Measurements from ENCODE around the gene GTF2F1. TPM values are rescaled to one million over a fixed set of nuclear protein-coding genes. Genes with fewer than 3 reads are reported as not detected.
"Not testable (repeated sequence)": the region's sequence is repeated elsewhere in the genome, so short reads cannot be mapped to it uniquely, and the experiment has no call there.

The GTF2F1 gene
- total and polyA plus RNA-seq, 5 experiments from 2014 or later = 16.3 to 64.8 (median 30.1) TPM

DNA sequence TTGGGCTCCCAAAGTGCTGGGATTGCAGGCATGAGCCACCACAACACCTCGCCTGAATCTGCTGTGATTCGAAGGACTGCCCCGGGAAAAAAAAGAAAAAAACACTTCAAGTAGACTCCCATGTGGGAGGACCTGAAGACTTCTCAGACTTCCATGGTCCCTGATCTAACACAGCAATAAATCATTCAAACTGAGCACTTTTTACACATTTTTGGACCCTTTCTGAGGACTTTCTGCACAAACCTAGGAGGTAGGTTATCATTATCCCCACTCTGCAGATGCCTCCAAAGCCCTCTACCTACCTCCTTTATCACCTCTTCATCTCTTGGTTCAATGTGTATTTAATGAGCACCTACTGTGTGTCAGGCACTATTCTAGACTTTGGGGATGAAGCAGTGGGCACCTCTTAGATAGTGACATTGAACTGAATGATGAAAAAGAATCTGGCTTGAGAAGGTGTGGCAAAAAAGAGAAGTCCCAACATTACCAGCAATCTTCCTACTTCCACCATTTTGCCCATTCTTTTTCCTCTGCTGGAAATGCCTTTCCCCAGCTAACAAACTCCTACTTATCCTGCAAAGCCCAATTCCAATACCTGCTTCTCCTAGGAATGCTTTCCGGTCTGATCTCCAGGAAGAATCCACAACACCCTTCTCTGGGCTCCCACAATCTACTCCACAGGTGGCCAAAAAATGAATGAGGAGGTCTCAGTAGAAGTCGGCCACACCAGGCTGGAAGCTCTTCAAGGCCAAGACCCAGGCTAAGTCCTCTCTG is 33.2 kb downstream of the GTF2F1 start:
- Mint-ChIP-seq H3K27ac (peak overlapping the region in 3 of 10 donors; percentile 10 to 24 (median 19)), H3K9me3 (no peaks in the 10 kb centered on the region), H3K4me1 (peaks cover 16 to 30% (median 22%) of the 10 kb centered on the region in 4 donors), H3K36me3 (peaks cover 0 to 29% (median 0%) of the 10 kb centered on the region in 3 donors), H3K27me3 (no peaks in the 10 kb centered on the region), H3K4me3 (peak overlapping the region in 5 of 10 donors; percentile 33 to 54 (median 44))
- ATAC-seq (no peak), DNase-seq (no peak)
- POLR2A ChIA-PET = interaction anchor here (0.6 to 5.2 kb wide), 3 partner anchors 13 to 504 kb away, joined by 4 to 83 read pairs (median 21); partner anchors contain the start of genes ALKBH7 and GTF2F1

DNA sequence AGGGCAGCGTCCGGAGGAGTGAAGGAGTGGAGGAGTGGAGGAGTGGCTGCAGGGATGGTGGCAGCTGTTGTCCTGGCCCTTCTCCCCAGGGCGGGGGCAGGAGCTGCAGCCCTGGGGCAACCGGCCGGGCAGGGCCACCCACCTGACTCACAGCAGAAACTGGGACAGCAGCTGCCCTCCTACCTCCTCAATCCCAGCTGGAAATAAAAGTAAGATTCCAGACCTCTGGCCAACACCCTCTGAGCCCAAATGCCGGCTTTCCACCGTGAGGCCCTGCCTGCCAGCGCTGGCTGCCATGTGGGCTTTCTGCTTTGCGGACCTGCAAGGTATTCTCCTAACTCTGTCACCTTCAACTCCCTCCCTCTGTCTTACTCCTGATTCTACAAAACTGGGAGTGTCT is 35.0 kb downstream of the GTF2F1 start:
- Mint-ChIP-seq H3K9me3 (no peaks in the 10 kb centered on the region), H3K27me3 (no peaks in the 10 kb centered on the region), H3K27ac (peak overlapping the region in 1 of 10 donors; percentile 56), H3K36me3 (peaks cover 0 to 19% (median 0%) of the 10 kb centered on the region in 3 donors), H3K4me3 (no peak overlapping the region), H3K4me1 (peaks cover 13 to 20% (median 16%) of the 10 kb centered on the region in 4 donors)
- DNase-seq (no peak), ATAC-seq (no peak)
- POLR2A ChIA-PET = interaction anchor here (0.7 kb wide), 1 partner anchor 372 kb away, joined by 3 read pairs; no protein-coding TSS in a partner anchor

DNA sequence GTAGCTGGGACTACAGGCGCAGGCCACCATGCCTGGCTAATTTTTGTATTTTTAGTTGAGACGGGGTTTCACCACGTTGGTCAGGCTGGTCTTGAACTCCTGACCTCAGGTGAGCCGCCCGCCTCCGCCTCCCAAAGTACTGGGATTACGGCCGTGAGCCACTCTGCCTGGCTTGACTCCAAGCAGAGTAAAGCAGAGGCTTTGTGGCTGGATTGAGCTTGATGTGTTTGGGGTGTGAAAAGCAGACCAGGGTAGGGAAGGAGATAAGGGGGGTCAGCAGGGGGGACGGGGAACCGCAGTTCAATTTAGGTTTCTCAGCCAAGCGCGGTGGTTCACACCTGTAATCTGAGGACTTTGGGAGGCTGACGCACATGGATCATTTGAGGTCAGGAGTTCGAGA is 35.8 kb downstream of the GTF2F1 start:
- POLR2A ChIA-PET = interaction anchor here (0.6 kb wide), 1 partner anchor 641 kb away, joined by 6 read pairs; no protein-coding TSS in a partner anchor
- DNase-seq (no peak), ATAC-seq (no peak)
- no peaks in the 10 kb centered on the region for H3K9me3 Mint-ChIP-seq
- H3K27ac Mint-ChIP-seq = no peak overlapping the region
- H3K36me3 Mint-ChIP-seq = peaks cover 0 to 22% (median 7%) of the 10 kb centered on the region in 3 donors
- H3K27me3 Mint-ChIP-seq = no peaks in the 10 kb centered on the region
- H3K4me1 Mint-ChIP-seq = peaks cover 5 to 12% (median 9%) of the 10 kb centered on the region in 4 donors
- no peak overlapping the region for H3K4me3 Mint-ChIP-seq

DNA sequence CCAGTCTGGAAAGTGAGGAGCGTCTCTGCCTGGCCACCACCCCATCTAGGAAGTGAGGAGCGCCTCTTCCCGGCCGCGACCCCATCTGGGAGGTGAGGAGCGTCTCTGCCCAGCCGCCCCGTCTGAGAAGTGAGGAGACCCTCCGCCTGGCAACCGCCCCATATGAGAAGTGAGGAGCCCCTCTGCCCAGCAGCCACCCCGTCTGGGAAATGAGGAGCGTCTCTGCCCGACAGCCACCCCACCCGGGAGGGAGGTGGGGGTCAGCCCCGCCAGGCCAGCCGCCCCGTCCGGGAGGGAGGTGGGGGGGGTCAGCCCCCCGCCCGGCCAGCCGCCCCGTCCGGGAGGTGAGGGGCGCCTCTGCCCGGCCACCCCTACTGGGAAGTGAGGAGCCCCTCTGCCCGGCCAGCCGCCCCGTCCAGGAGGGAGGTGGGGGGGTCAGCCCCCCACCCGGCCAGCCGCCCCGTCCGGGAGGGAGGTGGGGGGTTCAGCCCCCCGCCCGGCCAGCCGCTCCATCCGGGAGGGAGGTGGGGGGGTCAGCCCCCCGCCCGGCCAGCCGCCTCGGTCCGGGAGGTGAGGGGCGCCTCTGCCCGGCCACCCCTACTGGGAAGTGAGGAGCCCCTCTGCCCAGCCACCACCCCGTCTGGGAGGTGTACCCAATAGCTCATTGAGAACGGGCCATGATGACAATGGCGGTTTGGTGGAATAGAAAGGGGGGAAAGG is 37.5 kb downstream of the GTF2F1 start:
- H3K4me3 Mint-ChIP-seq, POLR2A ChIA-PET: not testable (repeated sequence)

DNA sequence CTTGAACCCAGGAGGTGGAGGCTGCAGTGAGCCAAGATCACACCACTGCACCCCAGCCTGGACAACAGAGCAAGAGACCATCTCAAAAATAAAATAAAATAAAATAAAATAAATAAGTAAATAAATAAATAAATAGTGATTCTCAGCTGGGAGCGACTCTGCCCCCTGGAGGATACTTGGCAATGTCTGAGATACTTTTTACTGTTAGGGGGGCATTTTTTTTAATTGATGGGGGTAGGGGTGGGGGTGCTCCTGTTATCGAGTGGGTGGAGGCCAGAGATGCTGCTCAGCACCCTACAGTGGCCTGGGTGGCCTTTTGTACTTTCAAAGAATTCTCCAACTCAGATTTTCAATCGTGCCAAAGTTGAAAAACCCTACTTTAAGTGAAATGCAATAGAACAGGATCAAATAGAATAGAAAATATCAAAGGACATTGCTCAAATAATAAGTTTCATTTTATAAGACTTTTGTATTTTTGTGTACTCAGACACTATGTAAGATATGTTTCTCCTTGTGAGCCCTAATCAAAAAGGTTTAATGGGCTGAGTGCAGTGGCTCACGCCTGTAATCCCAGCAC is 38.8 kb downstream of the GTF2F1 start:
- no peak overlapping the region for H3K4me3 Mint-ChIP-seq
- peaks cover 0 to 42% (median 15%) of the 10 kb centered on the region in 3 donors for H3K36me3 Mint-ChIP-seq
- POLR2A ChIA-PET = interaction anchor here (0.6 kb wide), 1 partner anchor 8 kb away, joined by 3 read pairs; no protein-coding TSS in a partner anchor
- H3K27me3 Mint-ChIP-seq = no peaks in the 10 kb centered on the region
- no peak overlapping the region for H3K27ac Mint-ChIP-seq
- ATAC-seq = no peak
- no peak for DNase-seq
- H3K9me3 Mint-ChIP-seq = no peaks in the 10 kb centered on the region
- H3K4me1 Mint-ChIP-seq = peaks cover 0 to 4% (median 1%) of the 10 kb centered on the region in 4 donors

More for the DNA sequence above, 37.5 kb downstream of the GTF2F1 start:
- not testable (repeated sequence) for ATAC-seq, H3K9me3 Mint-ChIP-seq, H3K4me1 Mint-ChIP-seq, DNase-seq, H3K27me3 Mint-ChIP-seq, H3K27ac Mint-ChIP-seq
- H3K36me3 Mint-ChIP-seq = peaks cover 0 to 35% (median 11%) of the 10 kb centered on the region in 3 donors

DNA sequence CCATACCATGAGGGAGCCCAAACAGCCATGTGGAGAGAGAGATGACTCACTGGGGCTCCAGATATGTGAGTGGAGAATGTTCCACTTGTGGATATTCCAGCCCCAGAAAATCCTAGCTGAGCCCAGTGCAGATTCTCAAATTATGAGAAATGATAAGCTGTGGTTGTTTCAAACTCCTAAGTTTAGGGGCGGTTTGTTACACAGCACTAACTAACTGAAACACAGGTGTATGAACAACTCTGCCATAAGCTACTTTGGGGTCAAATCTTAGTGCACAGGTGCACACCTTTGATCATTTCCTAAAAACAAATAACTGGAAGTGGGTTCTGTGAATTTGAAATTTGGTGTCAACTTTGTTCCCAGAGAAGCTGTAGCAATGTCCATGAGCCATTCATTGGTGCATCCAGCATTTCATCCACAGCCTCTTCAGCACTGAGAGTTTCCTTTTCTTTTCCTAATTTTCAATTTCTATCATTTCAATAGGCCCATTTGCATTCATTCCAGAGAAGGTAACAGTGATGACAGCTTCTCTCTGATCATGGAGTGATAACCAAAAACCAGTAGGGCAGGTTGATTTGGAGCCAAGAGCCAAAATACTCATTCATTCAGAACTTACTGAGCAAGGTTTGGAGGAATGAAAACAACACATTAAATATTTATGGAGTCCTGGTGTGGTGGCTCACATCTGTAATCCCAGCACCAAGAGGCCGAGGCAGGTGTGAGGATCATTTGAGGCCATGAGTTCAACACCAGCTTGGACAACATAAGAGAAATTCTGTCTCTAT is 40.4 kb downstream of the GTF2F1 start:
- H3K9me3 Mint-ChIP-seq = no peaks in the 10 kb centered on the region
- peak overlapping the region in 2 of 10 donors; percentile 3 to 21 for H3K27ac Mint-ChIP-seq
- POLR2A ChIA-PET = no interaction called here
- peaks cover 0 to 55% (median 17%) of the 10 kb centered on the region in 3 donors for H3K36me3 Mint-ChIP-seq
- no peaks in the 10 kb centered on the region for H3K27me3 Mint-ChIP-seq
- ATAC-seq (no peak), DNase-seq (no peak)
- H3K4me3 Mint-ChIP-seq = no peak overlapping the region
- peaks cover 0 to 8% (median 1%) of the 10 kb centered on the region in 4 donors for H3K4me1 Mint-ChIP-seq

DNA sequence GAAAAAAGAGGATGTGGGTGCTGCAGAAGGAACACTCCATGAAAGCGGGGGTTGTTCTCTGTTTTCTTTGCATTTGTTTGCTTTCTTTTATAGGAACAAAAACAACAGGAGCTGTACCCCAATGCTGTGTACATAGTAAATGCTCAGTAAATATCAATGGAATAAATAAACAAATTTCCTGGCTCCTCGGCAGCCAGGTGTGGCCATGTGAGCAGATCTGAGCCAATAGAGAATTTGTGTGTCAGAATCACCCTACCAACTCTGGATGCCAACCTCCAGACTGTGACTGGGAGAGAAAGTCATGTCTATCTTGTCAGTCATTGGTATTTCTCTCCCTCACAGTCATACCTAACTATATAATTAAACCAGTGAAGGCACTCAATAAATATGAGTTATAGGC is 42.3 kb downstream of the GTF2F1 start:
- ATAC-seq = no peak
- no peak overlapping the region for H3K27ac Mint-ChIP-seq
- H3K4me3 Mint-ChIP-seq = no peak overlapping the region
- peaks cover 0 to 62% (median 21%) of the 10 kb centered on the region in 3 donors for H3K36me3 Mint-ChIP-seq
- POLR2A ChIA-PET = no interaction called here
- no peak for DNase-seq
- peaks cover 0 to 8% (median 1%) of the 10 kb centered on the region in 4 donors for H3K4me1 Mint-ChIP-seq
- H3K27me3 Mint-ChIP-seq = no peaks in the 10 kb centered on the region
- H3K9me3 Mint-ChIP-seq = no peaks in the 10 kb centered on the region

DNA sequence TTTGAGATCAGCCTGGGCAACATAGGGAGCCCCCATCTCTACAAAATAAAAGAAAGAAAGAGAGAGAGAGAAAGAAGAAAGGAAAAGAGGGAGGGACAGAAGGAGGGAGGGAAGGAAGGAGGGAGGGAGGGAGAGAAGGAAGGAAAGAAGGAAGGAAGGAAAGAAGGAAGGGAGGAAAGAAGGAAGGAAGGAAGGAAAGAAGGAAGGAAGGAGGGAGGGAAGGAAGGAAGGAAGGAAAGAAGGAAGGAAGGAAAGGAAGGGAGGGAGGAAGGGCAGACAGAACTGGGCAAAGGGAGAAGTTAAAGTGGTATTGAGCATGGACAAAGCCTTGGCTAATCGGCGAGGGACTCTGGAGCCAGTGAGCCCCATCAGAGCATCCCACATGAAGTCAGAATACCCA is 43.7 kb downstream of the GTF2F1 start:
- H3K9me3 Mint-ChIP-seq, ATAC-seq, H3K4me3 Mint-ChIP-seq, H3K4me1 Mint-ChIP-seq, POLR2A ChIA-PET, DNase-seq, H3K27me3 Mint-ChIP-seq: not testable (repeated sequence)
- peak overlapping the region in 2 of 10 donors; percentile 22 to 82 for H3K27ac Mint-ChIP-seq
- H3K36me3 Mint-ChIP-seq = peaks cover 0 to 68% (median 21%) of the 10 kb centered on the region in 3 donors

DNA sequence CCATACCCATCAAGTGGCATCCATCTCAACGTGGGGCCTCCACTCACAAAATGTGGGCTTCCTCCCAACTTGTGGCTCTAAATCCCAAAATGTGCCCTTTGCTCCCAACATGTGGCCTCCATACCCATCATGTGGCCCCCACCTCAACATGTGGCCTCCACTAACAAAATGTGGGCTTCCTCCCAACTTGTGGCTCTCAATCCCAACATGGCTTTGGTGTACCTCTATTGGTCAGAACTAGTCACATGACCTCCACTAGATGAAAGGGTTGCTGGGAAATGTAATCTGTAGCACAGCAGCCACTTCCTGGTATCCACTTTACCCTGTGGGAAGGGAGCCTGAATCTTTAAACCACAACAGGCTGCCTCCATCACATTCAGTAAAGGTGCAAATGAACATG is 49.5 kb downstream of the GTF2F1 start:
- POLR2A ChIA-PET = no interaction called here

DNA sequence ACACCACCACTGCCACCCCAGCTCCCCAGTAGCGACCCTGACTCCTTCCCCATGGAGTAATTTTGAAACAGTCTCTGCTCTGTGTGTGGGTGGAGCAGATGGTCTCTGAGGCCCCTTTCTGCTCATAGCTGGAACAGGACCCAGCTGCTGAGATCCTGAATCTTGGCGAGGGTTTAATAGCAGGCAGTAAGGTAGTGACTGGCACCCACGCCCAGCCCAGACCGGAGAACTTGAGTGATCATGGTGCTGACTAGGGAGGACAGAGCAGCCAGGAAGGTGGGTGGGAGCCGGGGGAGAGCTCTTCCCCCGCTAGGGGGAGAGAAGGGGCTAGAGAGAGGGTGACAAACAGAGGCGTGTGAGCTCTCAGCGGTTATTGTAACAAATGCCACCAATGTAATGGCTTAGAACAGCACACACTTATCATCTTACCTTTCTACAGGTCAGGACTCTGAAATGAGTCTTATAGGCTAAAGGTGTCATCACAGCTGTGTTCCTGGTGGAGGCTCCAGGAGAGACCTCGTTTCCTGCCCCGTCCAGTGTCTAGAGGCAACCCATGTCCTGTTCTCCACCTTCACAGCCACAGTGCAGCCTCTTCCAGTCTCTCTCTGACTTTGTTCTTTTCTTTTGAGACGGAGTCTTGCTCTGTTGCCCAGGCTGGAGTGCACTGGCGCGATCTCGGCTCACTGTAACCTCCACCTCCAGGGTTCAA is 52.3 kb downstream of the GTF2F1 start:
- Mint-ChIP-seq H3K9me3 (no peaks in the 10 kb centered on the region), H3K27me3 (no peaks in the 10 kb centered on the region), H3K4me3 (no peak overlapping the region), H3K36me3 (peaks cover 0 to 22% (median 12%) of the 10 kb centered on the region in 3 donors), H3K27ac (peak overlapping the region in 1 of 10 donors; percentile 6), H3K4me1 (peaks cover 0 to 10% (median 1%) of the 10 kb centered on the region in 4 donors)
- POLR2A ChIA-PET = no interaction called here
- DNase-seq (no peak), ATAC-seq (no peak)

More for the DNA sequence above, 49.5 kb downstream of the GTF2F1 start:
- Mint-ChIP-seq H3K27me3 (no peaks in the 10 kb centered on the region), H3K36me3 (peaks cover 0 to 47% (median 16%) of the 10 kb centered on the region in 3 donors), H3K4me3 (no peak overlapping the region), H3K9me3 (no peaks in the 10 kb centered on the region), H3K4me1 (peaks cover 0 to 10% (median 1%) of the 10 kb centered on the region in 4 donors), H3K27ac (peak overlapping the region in 1 of 10 donors; percentile 55)
- DNase-seq (no peak), ATAC-seq (no peak)

DNA sequence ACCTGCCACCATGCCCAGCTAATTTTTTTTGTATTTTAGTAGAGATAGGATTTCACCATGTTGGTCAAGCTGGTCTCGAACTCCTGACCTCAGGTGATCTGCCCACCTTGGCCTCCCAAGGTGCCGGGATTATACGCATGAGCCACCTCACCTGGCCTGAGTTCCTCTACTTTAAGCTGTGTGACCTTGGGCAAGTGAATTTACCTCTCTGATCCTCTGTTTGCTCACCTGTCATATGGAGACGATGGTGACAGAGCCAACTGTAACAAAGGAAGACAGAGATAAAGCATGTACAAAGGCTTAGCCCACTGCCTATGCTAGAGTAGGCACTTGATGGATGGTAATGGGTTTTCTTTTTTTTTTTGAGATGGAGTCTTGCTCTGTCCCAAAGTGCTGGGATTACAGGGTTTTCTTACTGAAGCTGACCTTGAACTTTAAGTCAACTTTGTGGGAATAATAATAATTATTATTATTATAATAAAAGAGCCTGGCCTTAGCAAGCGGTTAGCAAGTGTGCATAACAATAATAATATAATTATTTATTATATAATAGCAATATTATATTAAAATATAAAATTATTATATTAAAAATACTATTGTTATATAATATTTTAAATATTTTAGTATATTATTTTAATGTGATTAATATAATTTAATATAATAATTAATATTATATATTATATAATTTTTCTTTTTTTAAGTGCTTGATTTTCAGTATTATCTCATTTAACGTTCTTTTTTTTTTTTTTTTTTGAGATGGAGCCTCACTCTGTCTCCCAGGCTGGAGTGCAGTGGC is 58.3 kb downstream of the GTF2F1 start:
- no peak overlapping the region for H3K4me3 Mint-ChIP-seq
- ATAC-seq (no peak), DNase-seq (no peak)
- H3K27me3 Mint-ChIP-seq = no peaks in the 10 kb centered on the region
- no peaks in the 10 kb centered on the region for H3K9me3 Mint-ChIP-seq
- H3K4me1 Mint-ChIP-seq = no peaks in the 10 kb centered on the region
- H3K27ac Mint-ChIP-seq = no peak overlapping the region
- POLR2A ChIA-PET = no interaction called here
- H3K36me3 Mint-ChIP-seq = peaks cover 0 to 5% (median 4%) of the 10 kb centered on the region in 3 donors
